Panc1 (cell line): ENCODE measurements around the gene KTN1. TPM values are rescaled to one million over a fixed set of nuclear protein-coding genes. Genes with fewer than 3 reads are reported as not detected.

Experiments used
- ATAC-seq: fragments of 200-7000 bp; cut with Tn5 transposase; 2 replicates; pipeline ENCODE4 v1.9.1; 2020; ENCODE audit warnings: mild to moderate bottlenecking, moderate library complexity
- BruUV-seq: library from RNA; stranded (reverse); fragments of 400-500 nt; replicated peaks from 2 replicates; lab custom pipeline; 2021; lab: Mats Ljungman, UMichigan
- CTCF ChIA-PET: fragments of 300-600 bp; sonication (Branson Sonifier 250); formaldehyde crosslinking; loops from one replicate; lab custom pipeline; 2022; ENCODE audit warnings: antibody characterized with exemption; lab: Charles Lee
- POLR2A ChIA-PET: fragments of 300-600 bp; sonication (Branson Sonifier 250); formaldehyde crosslinking; loops from one replicate; lab custom pipeline; 2022; ENCODE audit warnings: antibody characterized with exemption; lab: Charles Lee
- DNase-seq: peaks from one replicate; pipeline ENCODE4 v3.0.0-alpha.2; 2010; ENCODE audit warnings: low read depth, low spot score
- H3K27ac ChIP-seq: 2 replicates; pipeline ENCODE4 v1.5.1; 2011; ENCODE audit warnings: mild to moderate bottlenecking, low read length, inconsistent platforms
- H3K27me3 ChIP-seq: fragments of 200-500 bp; sonication (Bioruptor generic); 2 replicates; pipeline ENCODE4 v1.6.0; 2014; ENCODE audit warnings: low read length, inconsistent platforms; ENCODE audit not compliant: control insufficient read depth, insufficient read depth
- H3K36me3 ChIP-seq: fragments of 200-500 bp; sonication (Bioruptor generic); 2 replicates; pipeline ENCODE4 v1.5.1; 2014; ENCODE audit warnings: inconsistent platforms, mild to moderate bottlenecking, low read length, moderate library complexity; ENCODE audit not compliant: control insufficient read depth, insufficient read depth
- H3K4me1 ChIP-seq: 2 replicates; pipeline ENCODE4 v1.5.1; 2011; ENCODE audit warnings: inconsistent platforms, mild to moderate bottlenecking, low read length, moderate library complexity; ENCODE audit not compliant: control insufficient read depth, insufficient read depth
- H3K4me3 ChIP-seq, 2 experiments: 2 replicates each; pipeline ENCODE4 v1.5.1; 2011 to 2012; ENCODE audit warnings: low read depth in 2 of 2, low read length in 2 of 2, mild to moderate bottlenecking in 2 of 2, inconsistent platforms in 1 of 2, moderate library complexity in 1 of 2
- H3K9me3 ChIP-seq: fragments of 200-500 bp; sonication (Bioruptor generic); 2 replicates; pipeline ENCODE4 v1.5.1; 2014; ENCODE audit warnings: low read depth, mild to moderate bottlenecking, inconsistent platforms, low read length, moderate library complexity; ENCODE audit not compliant: control insufficient read depth, insufficient read depth
- POLR2AphosphoS5 ChIP-seq: IDR thresholded peaks from 2 replicates; pipeline ENCODE4 v1.6.1; 2012; ENCODE audit warnings: mild to moderate bottlenecking, low read depth, low read length, moderate library complexity
- SIN3A ChIP-seq: IDR thresholded peaks from 2 replicates; pipeline ENCODE4 v1.6.1; 2012; ENCODE audit warnings: low read depth, mild to moderate bottlenecking, low read length, moderate library complexity, borderline replicate concordance; ENCODE audit not compliant: insufficient read depth
- TCF7L2 ChIP-seq: IDR thresholded peaks from 2 replicates; pipeline ENCODE4 v1.6.1; 2011; ENCODE audit warnings: mild to moderate bottlenecking, low read depth, low read length, inconsistent platforms
- in situ Hi-C: cut with HindIII; loops from 2 replicates; pipeline ENCODE4 v1.10.0; 2016; ENCODE audit warnings: low sequenced_read_pairs, low pct_unique_long_range_greater_than_20kb
- intact Hi-C: fragments of 100-400 bp; cut with micrococcal nuclease; formaldehyde crosslinking; loops from one replicate; pipeline ENCODE4 v1.10.0; 2022; ENCODE audit not compliant: unreplicated experiment
- total RNA-seq: library from RNA; stranded (reverse); gene quantifications from one replicate; pipeline ENCODE4 v1.2.1, GENCODE V29; 2021; ENCODE audit not compliant: unreplicated experiment
- TF ChIP-seq, protein P1 (sequence below), 2 experiments: IDR thresholded peaks; 2 replicates each; pipeline ENCODE4 v1.6.1; 2011 to 2012; ENCODE audit warnings: low read depth in 2 of 2, control low read depth in 1 of 2, low read length in 1 of 2, mild to moderate bottlenecking in 1 of 2, moderate library complexity in 1 of 2; ENCODE audit not compliant: insufficient read depth in 1 of 2
- TF ChIP-seq, protein P2 (sequence below): fragments of 450-650 bp; IDR thresholded peaks from 2 replicates; pipeline ENCODE4 v1.5.1; 2017; ENCODE audit warnings: mild to moderate bottlenecking

KTN1 gene
- total RNA-seq, 1 experiment from 2014 or later, result 310 TPM

- Histone ChIP-seq H3K27me3 (no peaks in the 10 kb centered on the region), H3K9me3 (no peaks in the 10 kb centered on the region), H3K27ac (no peak overlapping the region), H3K36me3 (peaks cover 38% of the 10 kb centered on the region), H3K4me3 (no peak overlapping the region), H3K4me1 (peaks cover 8% of the 10 kb centered on the region; the same call in 1 of the 2 replicates)
- intact Hi-C loops, result no loop called here
- in situ Hi-C loops, result no loop called here
- TF ChIP-seq, protein P1, sequence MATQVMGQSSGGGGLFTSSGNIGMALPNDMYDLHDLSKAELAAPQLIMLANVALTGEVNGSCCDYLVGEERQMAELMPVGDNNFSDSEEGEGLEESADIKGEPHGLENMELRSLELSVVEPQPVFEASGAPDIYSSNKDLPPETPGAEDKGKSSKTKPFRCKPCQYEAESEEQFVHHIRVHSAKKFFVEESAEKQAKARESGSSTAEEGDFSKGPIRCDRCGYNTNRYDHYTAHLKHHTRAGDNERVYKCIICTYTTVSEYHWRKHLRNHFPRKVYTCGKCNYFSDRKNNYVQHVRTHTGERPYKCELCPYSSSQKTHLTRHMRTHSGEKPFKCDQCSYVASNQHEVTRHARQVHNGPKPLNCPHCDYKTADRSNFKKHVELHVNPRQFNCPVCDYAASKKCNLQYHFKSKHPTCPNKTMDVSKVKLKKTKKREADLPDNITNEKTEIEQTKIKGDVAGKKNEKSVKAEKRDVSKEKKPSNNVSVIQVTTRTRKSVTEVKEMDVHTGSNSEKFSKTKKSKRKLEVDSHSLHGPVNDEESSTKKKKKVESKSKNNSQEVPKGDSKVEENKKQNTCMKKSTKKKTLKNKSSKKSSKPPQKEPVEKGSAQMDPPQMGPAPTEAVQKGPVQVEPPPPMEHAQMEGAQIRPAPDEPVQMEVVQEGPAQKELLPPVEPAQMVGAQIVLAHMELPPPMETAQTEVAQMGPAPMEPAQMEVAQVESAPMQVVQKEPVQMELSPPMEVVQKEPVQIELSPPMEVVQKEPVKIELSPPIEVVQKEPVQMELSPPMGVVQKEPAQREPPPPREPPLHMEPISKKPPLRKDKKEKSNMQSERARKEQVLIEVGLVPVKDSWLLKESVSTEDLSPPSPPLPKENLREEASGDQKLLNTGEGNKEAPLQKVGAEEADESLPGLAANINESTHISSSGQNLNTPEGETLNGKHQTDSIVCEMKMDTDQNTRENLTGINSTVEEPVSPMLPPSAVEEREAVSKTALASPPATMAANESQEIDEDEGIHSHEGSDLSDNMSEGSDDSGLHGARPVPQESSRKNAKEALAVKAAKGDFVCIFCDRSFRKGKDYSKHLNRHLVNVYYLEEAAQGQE (IDR thresholded peaks at IDR 0.05; ENCODE audit: insufficient read depth in 1 of 2, low read depth in 2 of 2, low read length in 1 of 2), result no peak
- no peak for TF ChIP-seq TCF7L2
- TF ChIP-seq POLR2AphosphoS5, result no peak
- no peak for TF ChIP-seq SIN3A
- TF ChIP-seq, protein P2, sequence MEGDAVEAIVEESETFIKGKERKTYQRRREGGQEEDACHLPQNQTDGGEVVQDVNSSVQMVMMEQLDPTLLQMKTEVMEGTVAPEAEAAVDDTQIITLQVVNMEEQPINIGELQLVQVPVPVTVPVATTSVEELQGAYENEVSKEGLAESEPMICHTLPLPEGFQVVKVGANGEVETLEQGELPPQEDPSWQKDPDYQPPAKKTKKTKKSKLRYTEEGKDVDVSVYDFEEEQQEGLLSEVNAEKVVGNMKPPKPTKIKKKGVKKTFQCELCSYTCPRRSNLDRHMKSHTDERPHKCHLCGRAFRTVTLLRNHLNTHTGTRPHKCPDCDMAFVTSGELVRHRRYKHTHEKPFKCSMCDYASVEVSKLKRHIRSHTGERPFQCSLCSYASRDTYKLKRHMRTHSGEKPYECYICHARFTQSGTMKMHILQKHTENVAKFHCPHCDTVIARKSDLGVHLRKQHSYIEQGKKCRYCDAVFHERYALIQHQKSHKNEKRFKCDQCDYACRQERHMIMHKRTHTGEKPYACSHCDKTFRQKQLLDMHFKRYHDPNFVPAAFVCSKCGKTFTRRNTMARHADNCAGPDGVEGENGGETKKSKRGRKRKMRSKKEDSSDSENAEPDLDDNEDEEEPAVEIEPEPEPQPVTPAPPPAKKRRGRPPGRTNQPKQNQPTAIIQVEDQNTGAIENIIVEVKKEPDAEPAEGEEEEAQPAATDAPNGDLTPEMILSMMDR, result no peak
- ATAC-seq (no peak), DNase-seq (no peak)
- no TSS peak for BruUV-seq
- ChIA-PET CTCF (no interaction called here), POLR2A (no interaction called here)
Observed at GRCh38 chr14:55684956-55685584, 105.1 kb downstream of the KTN1 start.

- Histone ChIP-seq H3K4me3 (no peak overlapping the region), H3K36me3 (peaks cover 24% of the 10 kb centered on the region), H3K9me3 (no peaks in the 10 kb centered on the region), H3K27me3 (no peaks in the 10 kb centered on the region), H3K27ac (no peak overlapping the region), H3K4me1 (peaks cover 13% of the 10 kb centered on the region)
- no peak for DNase-seq
- intact Hi-C loops (no loop called here), in situ Hi-C loops (no loop called here)
- peak; percentile 33; the same call in 1 of the 2 replicates for ATAC-seq
- CTCF ChIA-PET, result no interaction called here
- TF ChIP-seq POLR2AphosphoS5, result 0 out of 2 replicates have a peak, but pooled peaks have one; percentile 34
- TF ChIP-seq, protein P1 (IDR thresholded peaks at IDR 0.05; ENCODE audit: insufficient read depth in 1 of 2, low read depth in 2 of 2, low read length in 1 of 2), result no peak
- no TSS peak for BruUV-seq
- POLR2A ChIA-PET, result no interaction called here
Observed at GRCh38 chr14:55686713-55687112, 106.7 kb downstream of the KTN1 start.
